ENCODE measurements around the gene ELOVL5.

The ELOVL5 gene

GRCh38 chr6:53373638-53374037, 24.9 kb upstream of the ELOVL5 start:
- Mint-ChIP-seq H3K4me3 (no peak overlapping the region), H3K36me3 (ENCODE audit: low read depth) (no peaks in the 10 kb centered on the region), H3K4me1 (peaks cover 21% of the 10 kb centered on the region), H3K27ac (no peak overlapping the region), H3K27me3 (ENCODE audit: low read depth, poor library complexity) (peaks cover 10% of the 10 kb centered on the region), H3K9me3 (no peaks in the 10 kb centered on the region)
- no peak for DNase-seq
- no peak for TF ChIP-seq CTCF (IDR thresholded peaks at IDR 0.05)

GRCh38 chr6:53369876-53370515, 21.2 kb upstream of the ELOVL5 start:
- Mint-ChIP-seq H3K36me3 (ENCODE audit: low read depth) (no peaks in the 10 kb centered on the region), H3K4me1 (no peaks in the 10 kb centered on the region), H3K27ac (no peak overlapping the region), H3K27me3 (ENCODE audit: low read depth, poor library complexity) (peaks cover 11% of the 10 kb centered on the region), H3K4me3 (no peak overlapping the region), H3K9me3 (peaks cover 7% of the 10 kb centered on the region)
- no peak for DNase-seq
- no peak for TF ChIP-seq CTCF (IDR thresholded peaks at IDR 0.05)

- H3K9me3 Mint-ChIP-seq, result peaks cover 7% of the 10 kb centered on the region
- DNase-seq, result no peak
- TF ChIP-seq CTCF (IDR thresholded peaks at IDR 0.05), result no peak
- H3K27ac Mint-ChIP-seq, result no peak overlapping the region
- no peaks in the 10 kb centered on the region for H3K4me1 Mint-ChIP-seq
- H3K4me3 Mint-ChIP-seq, result no peak overlapping the region
- H3K36me3 Mint-ChIP-seq (ENCODE audit: low read depth), result no peaks in the 10 kb centered on the region
- H3K27me3 Mint-ChIP-seq (ENCODE audit: low read depth, poor library complexity), result peaks cover 11% of the 10 kb centered on the region
These were observed 20.3 kb upstream of the ELOVL5 start for GRCh38 chr6:53369051-53369450.

GRCh38 chr6:53366128-53366641, 17.4 kb upstream of the ELOVL5 start:
- Mint-ChIP-seq H3K4me1 (peaks cover 13% of the 10 kb centered on the region), H3K27me3 (ENCODE audit: low read depth, poor library complexity) (peaks cover 7% of the 10 kb centered on the region), H3K27ac (no peak overlapping the region), H3K36me3 (ENCODE audit: low read depth) (peaks cover 4% of the 10 kb centered on the region), H3K9me3 (peaks cover 26% of the 10 kb centered on the region), H3K4me3 (no peak overlapping the region)
- DNase-seq, result no peak
- TF ChIP-seq CTCF (IDR thresholded peaks at IDR 0.05), result no peak

- H3K27me3 Mint-ChIP-seq (ENCODE audit: low read depth, poor library complexity), result peaks cover 10% of the 10 kb centered on the region
- H3K9me3 Mint-ChIP-seq, result peaks cover 32% of the 10 kb centered on the region
- no peak overlapping the region for H3K4me3 Mint-ChIP-seq
- no peak for DNase-seq
- TF ChIP-seq CTCF (IDR thresholded peaks at IDR 0.05), result no peak
- no peak overlapping the region for H3K27ac Mint-ChIP-seq
- peaks cover 4% of the 10 kb centered on the region for H3K36me3 Mint-ChIP-seq (ENCODE audit: low read depth)
- H3K4me1 Mint-ChIP-seq, result peaks cover 34% of the 10 kb centered on the region
These were observed 14.8 kb upstream of the ELOVL5 start for GRCh38 chr6:53363341-53364079.
